Osteocyte (in vitro differentiated cells): ENCODE results near the gene RNF208. TPM values are rescaled to one million over a fixed set of nuclear protein-coding genes. Genes with fewer than 3 reads are reported as not detected.
A peak's percentile ranks its signal among the peaks of the same experiment; 100 is the strongest.

Source experiments
- DNase-seq: peaks from one replicate; pipeline ENCODE4 v3.0.0; 2021; ENCODE audit warnings: mixed read lengths; ENCODE audit not compliant: unreplicated experiment; ENCODE audit errors: extremely low spot score
- H3K27ac Mint-ChIP-seq: one replicate; pipeline ENCODE4 v1.8.0; 2021; ENCODE audit warnings: mild to moderate bottlenecking, mixed read lengths; ENCODE audit not compliant: unreplicated experiment
- H3K27me3 Mint-ChIP-seq: one replicate; pipeline ENCODE4 v1.8.0; 2021; ENCODE audit warnings: mixed read lengths; ENCODE audit not compliant: unreplicated experiment
- H3K36me3 Mint-ChIP-seq: one replicate; pipeline ENCODE4 v1.8.0; 2021; ENCODE audit warnings: mixed read lengths; ENCODE audit not compliant: unreplicated experiment
- H3K4me1 Mint-ChIP-seq: one replicate; pipeline ENCODE4 v1.8.0; 2021; ENCODE audit warnings: mixed read lengths; ENCODE audit not compliant: unreplicated experiment
- H3K4me3 Mint-ChIP-seq: one replicate; pipeline ENCODE4 v1.8.0; 2021; ENCODE audit warnings: mild to moderate bottlenecking, moderate library complexity, mixed read lengths; ENCODE audit not compliant: unreplicated experiment
- H3K9me3 Mint-ChIP-seq: one replicate; pipeline ENCODE4 v1.8.0; 2021; ENCODE audit warnings: mixed read lengths; ENCODE audit not compliant: unreplicated experiment
- CTCF ChIP-seq: fragments of 200-600 bp; sonication (generic); IDR thresholded peaks from 2 replicates; pipeline ENCODE4 v1.5.0; 2021; ENCODE audit warnings: antibody characterized with exemption, mild to moderate bottlenecking, moderate library complexity
- total RNA-seq: library from RNA; stranded (reverse); gene quantifications from 2 replicates; pipeline ENCODE4 v1.2.1, GENCODE V29; 2021

RNF208 gene
- total RNA-seq, 1 donor from 2014 or later, result 7.2 TPM

- Mint-ChIP-seq H3K27me3 (no peaks in the 10 kb centered on the region), H3K4me1 (peaks cover 11% of the 10 kb centered on the region), H3K27ac (no peak overlapping the region), H3K9me3 (no peaks in the 10 kb centered on the region), H3K36me3 (no peaks in the 10 kb centered on the region), H3K4me3 (no peak overlapping the region)
- TF ChIP-seq CTCF, result no peak
- no peak for DNase-seq
Measured at GRCh38 chr9:137221506-137222111, 431 bp downstream of the RNF208 start.

GRCh38 chr9:137221095-137221505, 940 bp downstream of the RNF208 start:
- H3K36me3 Mint-ChIP-seq, result no peaks in the 10 kb centered on the region

GRCh38 chr9:137220317-137221094, 1.5 kb downstream of the RNF208 start:
- Mint-ChIP-seq H3K4me3 (peak overlapping the region; percentile 45), H3K9me3 (no peaks in the 10 kb centered on the region), H3K27me3 (no peaks in the 10 kb centered on the region), H3K36me3 (no peaks in the 10 kb centered on the region), H3K27ac (no peak overlapping the region), H3K4me1 (peaks cover 11% of the 10 kb centered on the region)
- TF ChIP-seq CTCF, result no peak
- no peak for DNase-seq

More at GRCh38 chr9:137221095-137221505, 940 bp downstream of the RNF208 start:
- Mint-ChIP-seq H3K9me3 (no peaks in the 10 kb centered on the region), H3K4me1 (peaks cover 11% of the 10 kb centered on the region), H3K27me3 (no peaks in the 10 kb centered on the region), H3K4me3 (peak overlapping the region; percentile 45), H3K27ac (no peak overlapping the region)
- no peak for DNase-seq
- TF ChIP-seq CTCF, result no peak

- H3K9me3 Mint-ChIP-seq, result no peaks in the 10 kb centered on the region
- H3K4me3 Mint-ChIP-seq, result no peak overlapping the region
- H3K27me3 Mint-ChIP-seq, result no peaks in the 10 kb centered on the region
- no peaks in the 10 kb centered on the region for H3K36me3 Mint-ChIP-seq
- DNase-seq, result no peak
- TF ChIP-seq CTCF, result no peak
- peaks cover 11% of the 10 kb centered on the region for H3K4me1 Mint-ChIP-seq
- no peak overlapping the region for H3K27ac Mint-ChIP-seq
Measured at GRCh38 chr9:137219757-137220316, 2.2 kb downstream of the RNF208 start.

- no peak overlapping the region for H3K4me3 Mint-ChIP-seq
- no peaks in the 10 kb centered on the region for H3K27me3 Mint-ChIP-seq
- DNase-seq, result no peak
- H3K4me1 Mint-ChIP-seq, result peaks cover 10% of the 10 kb centered on the region
- no peak overlapping the region for H3K27ac Mint-ChIP-seq
- no peaks in the 10 kb centered on the region for H3K36me3 Mint-ChIP-seq
- TF ChIP-seq CTCF, result no peak
- no peaks in the 10 kb centered on the region for H3K9me3 Mint-ChIP-seq
Measured at GRCh38 chr9:137218754-137219271, 3.2 kb downstream of the RNF208 start.
